GM12864 (cell line): Measurements from ENCODE around the gene TMED8.
"Not testable (repeated sequence)": the region's sequence is repeated elsewhere in the genome, so short reads cannot be mapped to it uniquely, and the experiment has no call there.

Experiments used
- DNase-seq: peaks from one replicate; pipeline ENCODE4 v3.0.0-alpha.2; 2011; ENCODE audit warnings: low read depth
- H3K4me3 ChIP-seq: 2 replicates; pipeline ENCODE4 v1.5.1; 2011; ENCODE audit warnings: mild to moderate bottlenecking, low read depth, low read length, control low read depth
- CTCF ChIP-seq: IDR thresholded peaks from 2 replicates; pipeline ENCODE4 v1.5.1; 2011; ENCODE audit warnings: low read depth, mild to moderate bottlenecking, moderate library complexity, low read length, control low read depth, inconsistent platforms; ENCODE audit errors: missing control alignments

The TMED8 gene

GRCh38 chr14:77344377-77344996, 32.4 kb downstream of the TMED8 start:
- no peak for DNase-seq
- H3K4me3 ChIP-seq = no peak overlapping the region
- TF ChIP-seq CTCF = no peak

- no peak for TF ChIP-seq CTCF
- no peak for DNase-seq
- H3K4me3 ChIP-seq = no peak overlapping the region
These were observed 33.2 kb downstream of the TMED8 start for GRCh38 chr14:77343662-77344061.

- no peak for DNase-seq
- TF ChIP-seq CTCF = no peak
- H3K4me3 ChIP-seq = no peak overlapping the region
These were observed 34.0 kb downstream of the TMED8 start for GRCh38 chr14:77342726-77343397.

- DNase-seq = no peak
- no peak overlapping the region for H3K4me3 ChIP-seq
- TF ChIP-seq CTCF = no peak
These were observed 36.5 kb downstream of the TMED8 start for GRCh38 chr14:77340389-77340788.

- no peak for TF ChIP-seq CTCF
- DNase-seq = no peak
These were observed 37.5 kb downstream of the TMED8 start for GRCh38 chr14:77339407-77339806.

GRCh38 chr14:77338302-77338701, 38.6 kb downstream of the TMED8 start:
- H3K4me3 ChIP-seq = no peak overlapping the region
- no peak for DNase-seq
- no peak for TF ChIP-seq CTCF

More at GRCh38 chr14:77339407-77339806, 37.5 kb downstream of the TMED8 start:
- no peak overlapping the region for H3K4me3 ChIP-seq

GRCh38 chr14:77337880-77338279, 39.0 kb downstream of the TMED8 start:
- no peak for TF ChIP-seq CTCF
- H3K4me3 ChIP-seq = no peak overlapping the region
- DNase-seq = no peak

GRCh38 chr14:77337255-77337654, 39.6 kb downstream of the TMED8 start:
- H3K4me3 ChIP-seq, DNase-seq: not testable (repeated sequence)
